PC-9 (cell line): ENCODE data around the gene TREH.

Source experiments
- EZH2 ChIP-seq: fragments of 200-600 bp; sonication (generic); IDR thresholded peaks from 2 replicates; pipeline ENCODE4 v1.8.0; 2017; ENCODE audit warnings: antibody characterized with exemption, low read depth
- TF ChIP-seq, protein P1 (sequence below): fragments of 200-600 bp; sonication (generic); conservative IDR thresholded peaks from 2 replicates; pipeline ENCODE4 v1.6.1; 2017; ENCODE audit warnings: mixed run types, antibody characterized with exemption, mild to moderate bottlenecking, moderate library complexity

DNA sequence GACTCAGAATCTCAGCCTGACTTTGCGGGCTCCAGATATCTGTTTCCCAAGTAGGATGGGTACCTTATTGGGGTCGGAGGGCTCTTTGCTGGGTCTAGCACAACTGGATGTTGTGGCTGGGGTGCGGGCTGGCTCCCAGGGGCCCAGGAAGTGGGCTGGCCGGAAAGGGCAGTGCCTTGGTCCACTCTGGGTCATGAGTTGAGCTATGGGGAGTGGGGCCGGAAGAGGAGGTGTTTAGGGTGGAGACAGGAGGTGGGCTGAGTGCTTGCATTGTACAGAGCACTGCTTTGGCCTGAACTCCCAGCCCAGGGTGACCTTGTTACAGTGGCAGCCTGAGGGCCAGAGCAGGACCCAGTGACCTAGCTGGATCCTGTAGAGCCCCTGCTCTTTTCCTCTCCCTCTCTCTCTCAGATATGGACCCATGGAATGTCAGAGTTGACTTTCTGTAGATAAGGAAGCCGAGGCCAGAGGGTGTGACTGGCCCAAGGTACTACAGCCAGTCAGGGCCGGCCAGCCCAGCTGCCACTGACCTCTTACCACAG lies 58.9 kb downstream of the TREH start:
- TF ChIP-seq, protein P1, sequence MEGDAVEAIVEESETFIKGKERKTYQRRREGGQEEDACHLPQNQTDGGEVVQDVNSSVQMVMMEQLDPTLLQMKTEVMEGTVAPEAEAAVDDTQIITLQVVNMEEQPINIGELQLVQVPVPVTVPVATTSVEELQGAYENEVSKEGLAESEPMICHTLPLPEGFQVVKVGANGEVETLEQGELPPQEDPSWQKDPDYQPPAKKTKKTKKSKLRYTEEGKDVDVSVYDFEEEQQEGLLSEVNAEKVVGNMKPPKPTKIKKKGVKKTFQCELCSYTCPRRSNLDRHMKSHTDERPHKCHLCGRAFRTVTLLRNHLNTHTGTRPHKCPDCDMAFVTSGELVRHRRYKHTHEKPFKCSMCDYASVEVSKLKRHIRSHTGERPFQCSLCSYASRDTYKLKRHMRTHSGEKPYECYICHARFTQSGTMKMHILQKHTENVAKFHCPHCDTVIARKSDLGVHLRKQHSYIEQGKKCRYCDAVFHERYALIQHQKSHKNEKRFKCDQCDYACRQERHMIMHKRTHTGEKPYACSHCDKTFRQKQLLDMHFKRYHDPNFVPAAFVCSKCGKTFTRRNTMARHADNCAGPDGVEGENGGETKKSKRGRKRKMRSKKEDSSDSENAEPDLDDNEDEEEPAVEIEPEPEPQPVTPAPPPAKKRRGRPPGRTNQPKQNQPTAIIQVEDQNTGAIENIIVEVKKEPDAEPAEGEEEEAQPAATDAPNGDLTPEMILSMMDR, result no peak
- no peak for TF ChIP-seq EZH2
